SK-N-MC (cell line): Measurements from ENCODE around the gene B4GALT2.

Experiments used
- DNase-seq: peaks from one replicate; pipeline ENCODE4 v3.0.0-alpha.2; 2011; ENCODE audit warnings: low read depth, low spot score
- H3K27ac ChIP-seq: fragments of 200-600 bp; sonication (generic); 2 replicates; pipeline ENCODE4 v1.5.1; 2016; ENCODE audit warnings: mixed run types
- H3K36me3 ChIP-seq: fragments of 200-600 bp; sonication (generic); 2 replicates; pipeline ENCODE4 v1.6.1; 2017; ENCODE audit warnings: antibody characterized with exemption, low read length, mixed read lengths; ENCODE audit not compliant: insufficient read depth
- H3K4me3 ChIP-seq: fragments of 200-600 bp; sonication (generic); 2 replicates; pipeline ENCODE4 v1.5.1; 2016
- H3K9ac ChIP-seq: fragments of 200-600 bp; sonication (generic); 2 replicates; pipeline ENCODE4 v1.8.0; 2017; ENCODE audit warnings: mixed run types, mixed read lengths; ENCODE audit not compliant: insufficient read length
- H3K9me3 ChIP-seq: fragments of 200-600 bp; sonication (generic); 2 replicates; pipeline ENCODE4 v1.6.1; 2017; ENCODE audit warnings: low read depth, mild to moderate bottlenecking, antibody characterized with exemption, low read length, moderate library complexity, mixed read lengths
- EZH2 ChIP-seq: fragments of 200-600 bp; sonication (generic); IDR thresholded peaks from one replicate; pipeline ENCODE4 v1.6.1; 2017; ENCODE audit warnings: antibody characterized with exemption
- FOXP2 ChIP-seq: optimal IDR thresholded peaks from 2 replicates; pipeline ENCODE3; 2011; ENCODE audit warnings: mild to moderate bottlenecking, moderate library complexity; ENCODE audit not compliant: insufficient read depth; ENCODE audit errors: extremely low read length, control extremely low read depth
- POLR2AphosphoS5 ChIP-seq: IDR thresholded peaks from 2 replicates; pipeline ENCODE4 v1.6.1; 2012; ENCODE audit warnings: mild to moderate bottlenecking, low read depth, low read length, borderline replicate concordance

The B4GALT2 gene

GRCh38 chr1:43945674-43946235 is 33.3 kb upstream of the B4GALT2 start:
- DNase-seq = no peak
- Histone ChIP-seq H3K27ac (peak overlapping the region; percentile 80), H3K9me3 (no peaks in the 10 kb centered on the region), H3K36me3 (peaks cover 10% of the 10 kb centered on the region), H3K4me3 (peak overlapping the region; percentile 98), H3K9ac (peak overlapping the region; percentile 98)
- TF ChIP-seq POLR2AphosphoS5 (no peak), FOXP2 (no peak), EZH2 (no peak)

GRCh38 chr1:43946236-43947060 is 32.6 kb upstream of the B4GALT2 start, which contains the start of gene IPO13:
IPO13 (plus strand) TSS chr1:43946950; CDS start chr1:43947601, 651 bp downstream.
- H3K27ac ChIP-seq = peak within 1 kb of the TSS; percentile 97
- H3K9me3 ChIP-seq = no peaks in the 10 kb centered on the region
- peak within 1 kb of the TSS; percentile 98 for H3K9ac ChIP-seq
- H3K4me3 ChIP-seq = peak within 1 kb of the TSS; percentile 98
- TF ChIP-seq POLR2AphosphoS5 (peak; percentile 76), EZH2 (no peak)
- peak; percentile 65 for DNase-seq
- peaks cover 10% of the 10 kb centered on the region for H3K36me3 ChIP-seq

GRCh38 chr1:43947061-43947873 is 31.7 kb upstream of the B4GALT2 start:
- no peak for DNase-seq
- 0 out of 2 replicates have a peak overlapping the region, but pooled peaks have one; percentile 97 for H3K27ac ChIP-seq
- TF ChIP-seq POLR2AphosphoS5 (no peak), FOXP2 (no peak)

GRCh38 chr1:43947874-43948437 is 31.1 kb upstream of the B4GALT2 start:
- Histone ChIP-seq H3K4me3 (peak overlapping the region; percentile 98), H3K36me3 (peaks cover 10% of the 10 kb centered on the region), H3K27ac (no peak overlapping the region), H3K9ac (peak overlapping the region; percentile 98), H3K9me3 (no peaks in the 10 kb centered on the region)
- DNase-seq = no peak
- TF ChIP-seq EZH2 (no peak), FOXP2 (no peak), POLR2AphosphoS5 (no peak)

More at GRCh38 chr1:43947061-43947873, 31.7 kb upstream of the B4GALT2 start:
- peak overlapping the region; percentile 98 for H3K9ac ChIP-seq
- H3K4me3 ChIP-seq = peak overlapping the region; percentile 98
- H3K36me3 ChIP-seq = peaks cover 10% of the 10 kb centered on the region
- H3K9me3 ChIP-seq = no peaks in the 10 kb centered on the region

- no peak for TF ChIP-seq POLR2AphosphoS5
- no peak for TF ChIP-seq EZH2
- H3K4me3 ChIP-seq = no peak overlapping the region
- peaks cover 10% of the 10 kb centered on the region for H3K36me3 ChIP-seq
- no peak overlapping the region for H3K9ac ChIP-seq
- H3K27ac ChIP-seq = no peak overlapping the region
- no peak for DNase-seq
- no peaks in the 10 kb centered on the region for H3K9me3 ChIP-seq
These were observed 29.3 kb upstream of the B4GALT2 start for GRCh38 chr1:43949678-43950077.

- Histone ChIP-seq H3K36me3 (peaks cover 10% of the 10 kb centered on the region), H3K27ac (no peak overlapping the region), H3K4me3 (no peak overlapping the region), H3K9ac (no peak overlapping the region), H3K9me3 (no peaks in the 10 kb centered on the region)
- no peak for DNase-seq
- TF ChIP-seq EZH2 = no peak
- TF ChIP-seq FOXP2 = no peak
- TF ChIP-seq POLR2AphosphoS5 = no peak; the same call in 1 of the 2 replicates
These were observed 27.7 kb upstream of the B4GALT2 start for GRCh38 chr1:43951021-43951985.

GRCh38 chr1:43952731-43953346 is 26.2 kb upstream of the B4GALT2 start:
- Histone ChIP-seq H3K4me3 (no peak overlapping the region), H3K36me3 (peaks cover 10% of the 10 kb centered on the region)
- no peak for DNase-seq

More at GRCh38 chr1:43952731-43953346, 26.2 kb upstream of the B4GALT2 start:
- Histone ChIP-seq H3K9ac (no peak overlapping the region), H3K27ac (no peak overlapping the region), H3K9me3 (no peaks in the 10 kb centered on the region)
- TF ChIP-seq EZH2 = no peak
- no peak for TF ChIP-seq FOXP2
